HCT116 (cell line): Measurements from ENCODE around the gene MCC.

Experiments used
- CEBPB ChIP-seq: IDR thresholded peaks from 2 replicates; pipeline ENCODE4 v1.6.1; 2012; ENCODE audit warnings: low read depth
- EGR1 ChIP-seq: IDR thresholded peaks from 2 replicates; pipeline ENCODE4 v1.6.1; 2012; ENCODE audit warnings: low read depth
- EZH2 ChIP-seq: fragments of 200-600 bp; sonication (generic); IDR thresholded peaks from 2 replicates; pipeline ENCODE4 v1.6.1; 2017; ENCODE audit warnings: antibody characterized with exemption, mixed run types
- EZH2phosphoT487 ChIP-seq: fragments of 200-600 bp; IDR thresholded peaks from 2 replicates; pipeline ENCODE4 v1.6.1; 2018; ENCODE audit warnings: antibody characterized with exemption, borderline replicate concordance
- POLR2A ChIP-seq: IDR thresholded peaks from 2 replicates; pipeline ENCODE4 v1.7.0; 2011; ENCODE audit warnings: borderline replicate concordance; ENCODE audit not compliant: insufficient read depth, insufficient read length; ENCODE audit errors: extremely low read depth
- POLR2AphosphoS5 ChIP-seq: IDR thresholded peaks from 2 replicates; pipeline ENCODE4 v1.6.1; 2011; ENCODE audit warnings: mild to moderate bottlenecking, low read depth, low read length, moderate library complexity
- SIN3A ChIP-seq: IDR thresholded peaks from 2 replicates; pipeline ENCODE4 v1.6.1; 2012; ENCODE audit warnings: low read depth
- TCF7L2 ChIP-seq: IDR thresholded peaks from 2 replicates; pipeline ENCODE4 v1.7.0; 2011; ENCODE audit warnings: borderline replicate concordance, inconsistent platforms; ENCODE audit not compliant: insufficient read depth, insufficient read length; ENCODE audit errors: extremely low read depth
- YY1 ChIP-seq: IDR thresholded peaks from 2 replicates; pipeline ENCODE4 v1.6.1; 2011; ENCODE audit warnings: low read length, low read depth, moderate library complexity, mild to moderate bottlenecking; ENCODE audit not compliant: insufficient replicate concordance; ENCODE audit errors: extremely low read depth
- ZNF274 ChIP-seq: fragments of 200-500 bp; sonication (Bioruptor generic); IDR thresholded peaks from 2 replicates; pipeline ENCODE4 v1.6.1; 2014; ENCODE audit warnings: mild to moderate bottlenecking, low read depth, low read length, inconsistent platforms
- TF ChIP-seq, protein P1 (sequence below), 3 experiments: fragments of 200-600 bp in 1 of 3; sonication (generic) in 1 of 3; IDR thresholded peaks in 2 of 3; conservative IDR thresholded peaks in 1 of 3; 2 replicates each; pipeline ENCODE4 v1.5.1; 2012 to 2017; ENCODE audit warnings: low read depth in 2 of 3, low read length in 2 of 3, antibody characterized with exemption in 1 of 3, borderline replicate concordance in 1 of 3, control low read depth in 1 of 3, mild to moderate bottlenecking in 1 of 3, mixed read lengths in 1 of 3, mixed run types in 1 of 3, moderate library complexity in 1 of 3; ENCODE audit not compliant: insufficient read depth in 1 of 3
- TF ChIP-seq, protein P2 (sequence below): IDR thresholded peaks from 2 replicates; pipeline ENCODE4 v1.6.1; 2012

DNA sequence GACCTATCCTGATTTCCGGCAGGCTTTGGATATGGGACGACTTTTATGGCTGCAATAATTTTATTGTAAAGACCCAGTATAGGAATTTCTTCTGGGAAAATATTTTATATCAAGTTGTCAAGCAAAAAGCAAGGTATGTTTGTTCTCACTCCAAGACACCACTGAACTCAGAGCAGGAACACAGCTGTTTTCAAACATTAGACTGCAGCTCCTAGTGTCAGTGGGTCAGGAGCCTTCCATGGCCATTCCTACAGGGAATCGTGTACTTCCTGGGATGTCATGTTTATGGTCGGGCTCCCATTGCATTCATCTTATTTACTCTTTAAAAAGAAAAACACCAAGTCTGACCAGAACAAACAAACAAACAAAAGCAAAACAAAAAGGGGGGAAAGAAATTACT is 278.8 kb downstream of the MCC start:
- TF ChIP-seq POLR2A (no peak), EZH2phosphoT487 (no peak), TCF7L2 (no peak), POLR2AphosphoS5 (no peak), CEBPB (no peak), ZNF274 (no peak), SIN3A (no peak), YY1 (no peak), EGR1 (no peak), EZH2 (no peak)
- TF ChIP-seq, protein P1, sequence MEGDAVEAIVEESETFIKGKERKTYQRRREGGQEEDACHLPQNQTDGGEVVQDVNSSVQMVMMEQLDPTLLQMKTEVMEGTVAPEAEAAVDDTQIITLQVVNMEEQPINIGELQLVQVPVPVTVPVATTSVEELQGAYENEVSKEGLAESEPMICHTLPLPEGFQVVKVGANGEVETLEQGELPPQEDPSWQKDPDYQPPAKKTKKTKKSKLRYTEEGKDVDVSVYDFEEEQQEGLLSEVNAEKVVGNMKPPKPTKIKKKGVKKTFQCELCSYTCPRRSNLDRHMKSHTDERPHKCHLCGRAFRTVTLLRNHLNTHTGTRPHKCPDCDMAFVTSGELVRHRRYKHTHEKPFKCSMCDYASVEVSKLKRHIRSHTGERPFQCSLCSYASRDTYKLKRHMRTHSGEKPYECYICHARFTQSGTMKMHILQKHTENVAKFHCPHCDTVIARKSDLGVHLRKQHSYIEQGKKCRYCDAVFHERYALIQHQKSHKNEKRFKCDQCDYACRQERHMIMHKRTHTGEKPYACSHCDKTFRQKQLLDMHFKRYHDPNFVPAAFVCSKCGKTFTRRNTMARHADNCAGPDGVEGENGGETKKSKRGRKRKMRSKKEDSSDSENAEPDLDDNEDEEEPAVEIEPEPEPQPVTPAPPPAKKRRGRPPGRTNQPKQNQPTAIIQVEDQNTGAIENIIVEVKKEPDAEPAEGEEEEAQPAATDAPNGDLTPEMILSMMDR (IDR thresholded peaks at IDR 0.05 in 2 of 3, conservative IDR thresholded peaks at IDR 0.05 in 1 of 3; ENCODE audit: borderline replicate concordance in 1 of 3, insufficient read depth in 1 of 3, low read depth in 2 of 3, low read length in 2 of 3) = no peak
- TF ChIP-seq, protein P2, sequence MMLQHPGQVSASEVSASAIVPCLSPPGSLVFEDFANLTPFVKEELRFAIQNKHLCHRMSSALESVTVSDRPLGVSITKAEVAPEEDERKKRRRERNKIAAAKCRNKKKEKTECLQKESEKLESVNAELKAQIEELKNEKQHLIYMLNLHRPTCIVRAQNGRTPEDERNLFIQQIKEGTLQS = no peak
